ENCODE data around the gene CD44. TPM values are rescaled to one million over a fixed set of nuclear protein-coding genes. Genes with fewer than 3 reads are reported as not detected.
A peak's percentile ranks its signal among the peaks of the same experiment; 100 is the strongest.
"Not testable (repeated sequence)": the region's sequence is repeated elsewhere in the genome, so short reads cannot be mapped to it uniquely, and the experiment has no call there.

CD44 gene
- total RNA-seq (10 to 100 TPM; 28.9 to 72.2 TPM), polyA plus RNA-seq (ENCODE audit: insufficient read length in 2 of 2) (10 to 100 TPM; 45.5 to 62.6 TPM)
- long read RNA-seq, donor 1, full-length matches to known transcripts, result 10 of 10 reads
- long read RNA-seq, donor 1, partial matches to known transcripts, result 0 of 10 reads
- long read RNA-seq, donor 1, other reads (novel, unspliced or antisense), result 0 of 10 reads
- long read RNA-seq, donor 2, full-length matches to known transcripts, result 3 of 9 reads
- long read RNA-seq, donor 2, partial matches to known transcripts, result 6 of 9 reads
- long read RNA-seq, donor 2, other reads (novel, unspliced or antisense), result 0 of 9 reads
- long read RNA-seq, donor 3, full-length matches to known transcripts, result 5 of 5 reads
- long read RNA-seq, donor 3, partial matches to known transcripts, result 0 of 5 reads
- long read RNA-seq, donor 3, other reads (novel, unspliced or antisense), result 0 of 5 reads
- long read RNA-seq, donor 4, full-length matches to known transcripts, result 16 of 45 reads
- long read RNA-seq, donor 4, partial matches to known transcripts, result 29 of 45 reads
- long read RNA-seq, donor 4, other reads (novel, unspliced or antisense), result 0 of 45 reads

- Histone ChIP-seq H3K27me3 (ENCODE audit: control insufficient read depth, insufficient read depth, low read length) (peaks cover 20% of the 10 kb centered on the region), H3K4me3 (ENCODE audit: low read depth, low read length) (peak within 1 kb of the TSS; percentile 47), H3K4me1 (ENCODE audit: control insufficient read depth, insufficient read depth, low read length) (peaks cover 27% of the 10 kb centered on the region), H3K27ac (ENCODE audit: low read depth, low read length) (peak within 1 kb of the TSS; percentile 65), H3K9me3 (ENCODE audit: control insufficient read depth, insufficient read depth, low read length) (no peaks in the 10 kb centered on the region), H3K36me3 (ENCODE audit: control insufficient read depth, insufficient read depth, low read length) (no peaks in the 10 kb centered on the region)
- peak in 2 of 6 donors; percentile 50 to 71 for DNase-seq (ENCODE audit: low read depth in 4 of 6, low spot score in 6 of 6)
- under 1% methylated on average over 55 of the region's 55 CpGs for WGBS (ENCODE audit: insufficient coverage)
Measured at GRCh38 chr11:35138943-35139721, at the start of gene CD44. Gene CD44 (plus strand): TSS chr11:35139171. CDS start chr11:35139304, 133 bp downstream.

- Histone ChIP-seq H3K4me1 (ENCODE audit: control insufficient read depth, insufficient read depth, low read length) (no peaks in the 10 kb centered on the region), H3K27me3 (ENCODE audit: control insufficient read depth, insufficient read depth, low read length) (no peaks in the 10 kb centered on the region), H3K36me3 (ENCODE audit: control insufficient read depth, insufficient read depth, low read length) (no peaks in the 10 kb centered on the region), H3K4me3 (ENCODE audit: low read depth, low read length) (no peak overlapping the region), H3K9me3 (ENCODE audit: control insufficient read depth, insufficient read depth, low read length) (no peaks in the 10 kb centered on the region), H3K27ac (ENCODE audit: low read depth, low read length) (no peak overlapping the region)
- DNase-seq (ENCODE audit: low read depth in 4 of 6, low spot score in 6 of 6), result no peak
- WGBS (ENCODE audit: insufficient coverage), result no CpG with 5 or more reads among the region's 1 CpG
Measured at GRCh38 chr11:35089666-35090065, 49.3 kb upstream of the CD44 start.

GRCh38 chr11:35090125-35090524 is 48.8 kb upstream of the CD44 start:
- Histone ChIP-seq H3K36me3 (ENCODE audit: control insufficient read depth, insufficient read depth, low read length) (no peaks in the 10 kb centered on the region), H3K9me3 (ENCODE audit: control insufficient read depth, insufficient read depth, low read length) (no peaks in the 10 kb centered on the region), H3K27me3 (ENCODE audit: control insufficient read depth, insufficient read depth, low read length) (no peaks in the 10 kb centered on the region), H3K27ac (ENCODE audit: low read depth, low read length) (no peak overlapping the region), H3K4me3 (ENCODE audit: low read depth, low read length) (no peak overlapping the region), H3K4me1 (ENCODE audit: control insufficient read depth, insufficient read depth, low read length) (no peaks in the 10 kb centered on the region)
- DNase-seq (ENCODE audit: low read depth in 4 of 6, low spot score in 6 of 6), result no peak
- WGBS (ENCODE audit: insufficient coverage), result 100% methylated on average over 1 of the region's 4 CpGs

GRCh38 chr11:35090991-35091390 is 48.0 kb upstream of the CD44 start:
- not testable (repeated sequence) for H3K27me3 ChIP-seq (ENCODE audit: control insufficient read depth, insufficient read depth, low read length); H3K36me3 ChIP-seq (ENCODE audit: control insufficient read depth, insufficient read depth, low read length); H3K4me3 ChIP-seq (ENCODE audit: low read depth, low read length); DNase-seq (ENCODE audit: low read depth in 4 of 6, low spot score in 6 of 6); H3K9me3 ChIP-seq (ENCODE audit: control insufficient read depth, insufficient read depth, low read length); H3K4me1 ChIP-seq (ENCODE audit: control insufficient read depth, insufficient read depth, low read length); H3K27ac ChIP-seq (ENCODE audit: low read depth, low read length)
- WGBS (ENCODE audit: insufficient coverage), result 46% methylated on average over 6 of the region's 6 CpGs

- no peak for DNase-seq (ENCODE audit: low read depth in 4 of 6, low spot score in 6 of 6)
- Histone ChIP-seq H3K27ac (ENCODE audit: low read depth, low read length) (no peak overlapping the region), H3K27me3 (ENCODE audit: control insufficient read depth, insufficient read depth, low read length) (no peaks in the 10 kb centered on the region), H3K9me3 (ENCODE audit: control insufficient read depth, insufficient read depth, low read length) (no peaks in the 10 kb centered on the region), H3K36me3 (ENCODE audit: control insufficient read depth, insufficient read depth, low read length) (no peaks in the 10 kb centered on the region), H3K4me3 (ENCODE audit: low read depth, low read length) (no peak overlapping the region), H3K4me1 (ENCODE audit: control insufficient read depth, insufficient read depth, low read length) (no peaks in the 10 kb centered on the region)
- no CpG with 5 or more reads among the region's 2 CpGs for WGBS (ENCODE audit: insufficient coverage)
Measured at GRCh38 chr11:35096723-35097122, 42.2 kb upstream of the CD44 start.

GRCh38 chr11:35097814-35098455 is 41.0 kb upstream of the CD44 start:
- WGBS (ENCODE audit: insufficient coverage), result 42% methylated on average over 4 of the region's 5 CpGs
- no peaks in the 10 kb centered on the region for H3K27me3 ChIP-seq (ENCODE audit: control insufficient read depth, insufficient read depth, low read length)
- no peaks in the 10 kb centered on the region for H3K4me1 ChIP-seq (ENCODE audit: control insufficient read depth, insufficient read depth, low read length)
- DNase-seq (ENCODE audit: low read depth in 4 of 6, low spot score in 6 of 6), result peak in 1 of 6 donors; percentile 40
- no peaks in the 10 kb centered on the region for H3K9me3 ChIP-seq (ENCODE audit: control insufficient read depth, insufficient read depth, low read length)
- no peak overlapping the region for H3K27ac ChIP-seq (ENCODE audit: low read depth, low read length)
- no peaks in the 10 kb centered on the region for H3K36me3 ChIP-seq (ENCODE audit: control insufficient read depth, insufficient read depth, low read length)
- no peak overlapping the region for H3K4me3 ChIP-seq (ENCODE audit: low read depth, low read length)

- DNase-seq (ENCODE audit: low read depth in 4 of 6, low spot score in 6 of 6), result no peak
- Histone ChIP-seq H3K4me1 (ENCODE audit: control insufficient read depth, insufficient read depth, low read length) (no peaks in the 10 kb centered on the region), H3K36me3 (ENCODE audit: control insufficient read depth, insufficient read depth, low read length) (no peaks in the 10 kb centered on the region), H3K27ac (ENCODE audit: low read depth, low read length) (peak overlapping the region; percentile 25), H3K4me3 (ENCODE audit: low read depth, low read length) (no peak overlapping the region), H3K27me3 (ENCODE audit: control insufficient read depth, insufficient read depth, low read length) (no peaks in the 10 kb centered on the region), H3K9me3 (ENCODE audit: control insufficient read depth, insufficient read depth, low read length) (no peaks in the 10 kb centered on the region)
- WGBS (ENCODE audit: insufficient coverage), result 83% methylated on average over 2 of the region's 5 CpGs
Measured at GRCh38 chr11:35098855-35099254, 40.1 kb upstream of the CD44 start.

GRCh38 chr11:35099278-35100012 is 39.5 kb upstream of the CD44 start:
- Histone ChIP-seq H3K27me3 (ENCODE audit: control insufficient read depth, insufficient read depth, low read length) (no peaks in the 10 kb centered on the region), H3K4me1 (ENCODE audit: control insufficient read depth, insufficient read depth, low read length) (no peaks in the 10 kb centered on the region), H3K4me3 (ENCODE audit: low read depth, low read length) (no peak overlapping the region), H3K27ac (ENCODE audit: low read depth, low read length) (peak overlapping the region; percentile 34), H3K36me3 (ENCODE audit: control insufficient read depth, insufficient read depth, low read length) (no peaks in the 10 kb centered on the region), H3K9me3 (ENCODE audit: control insufficient read depth, insufficient read depth, low read length) (no peaks in the 10 kb centered on the region)
- 84% methylated on average over 6 of the region's 6 CpGs for WGBS (ENCODE audit: insufficient coverage)
- DNase-seq (ENCODE audit: low read depth in 4 of 6, low spot score in 6 of 6), result no peak

- Histone ChIP-seq H3K27me3 (ENCODE audit: control insufficient read depth, insufficient read depth, low read length) (no peaks in the 10 kb centered on the region), H3K4me1 (ENCODE audit: control insufficient read depth, insufficient read depth, low read length) (no peaks in the 10 kb centered on the region), H3K9me3 (ENCODE audit: control insufficient read depth, insufficient read depth, low read length) (no peaks in the 10 kb centered on the region), H3K36me3 (ENCODE audit: control insufficient read depth, insufficient read depth, low read length) (no peaks in the 10 kb centered on the region), H3K27ac (ENCODE audit: low read depth, low read length) (no peak overlapping the region), H3K4me3 (ENCODE audit: low read depth, low read length) (no peak overlapping the region)
- peak in 1 of 6 donors; percentile 41 for DNase-seq (ENCODE audit: low read depth in 4 of 6, low spot score in 6 of 6)
- WGBS (ENCODE audit: insufficient coverage), result no CpG with 5 or more reads among the region's 6 CpGs
Measured at GRCh38 chr11:35100013-35100383, 39.0 kb upstream of the CD44 start.
